ENCODE data around the gene CLIP1.

DNA sequence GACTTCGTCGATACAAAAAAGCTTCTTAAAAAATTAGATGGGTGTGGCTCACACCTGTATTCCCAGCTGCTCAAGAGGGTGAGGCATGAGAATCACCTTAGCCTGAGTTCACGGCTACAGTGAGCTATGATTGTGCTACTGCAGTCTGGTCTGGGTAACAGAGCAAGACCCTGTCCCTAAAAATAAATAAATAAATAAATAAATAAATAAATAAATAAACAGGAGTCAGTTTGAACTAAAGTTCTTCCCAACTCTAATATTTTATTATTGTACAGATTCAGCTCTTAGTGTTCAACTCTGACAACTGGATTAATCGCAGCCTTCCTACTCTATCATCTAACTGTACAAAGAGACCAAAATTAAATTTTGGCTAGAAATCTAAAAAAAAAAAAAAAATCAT is 12.7 kb upstream of the CLIP1 start:
- TF ChIP-seq POLR2AphosphoS5 (IDR thresholded peaks at IDR 0.05; ENCODE audit: low read depth) (no peak), GABPA (IDR thresholded peaks at IDR 0.05; ENCODE audit: low read depth) (no peak), SPI1 (IDR thresholded peaks at IDR 0.05; ENCODE audit: borderline replicate concordance, low read depth) (no peak)
- TF ChIP-seq, protein P1, sequence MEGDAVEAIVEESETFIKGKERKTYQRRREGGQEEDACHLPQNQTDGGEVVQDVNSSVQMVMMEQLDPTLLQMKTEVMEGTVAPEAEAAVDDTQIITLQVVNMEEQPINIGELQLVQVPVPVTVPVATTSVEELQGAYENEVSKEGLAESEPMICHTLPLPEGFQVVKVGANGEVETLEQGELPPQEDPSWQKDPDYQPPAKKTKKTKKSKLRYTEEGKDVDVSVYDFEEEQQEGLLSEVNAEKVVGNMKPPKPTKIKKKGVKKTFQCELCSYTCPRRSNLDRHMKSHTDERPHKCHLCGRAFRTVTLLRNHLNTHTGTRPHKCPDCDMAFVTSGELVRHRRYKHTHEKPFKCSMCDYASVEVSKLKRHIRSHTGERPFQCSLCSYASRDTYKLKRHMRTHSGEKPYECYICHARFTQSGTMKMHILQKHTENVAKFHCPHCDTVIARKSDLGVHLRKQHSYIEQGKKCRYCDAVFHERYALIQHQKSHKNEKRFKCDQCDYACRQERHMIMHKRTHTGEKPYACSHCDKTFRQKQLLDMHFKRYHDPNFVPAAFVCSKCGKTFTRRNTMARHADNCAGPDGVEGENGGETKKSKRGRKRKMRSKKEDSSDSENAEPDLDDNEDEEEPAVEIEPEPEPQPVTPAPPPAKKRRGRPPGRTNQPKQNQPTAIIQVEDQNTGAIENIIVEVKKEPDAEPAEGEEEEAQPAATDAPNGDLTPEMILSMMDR (IDR thresholded peaks at IDR 0.05; ENCODE audit: insufficient read depth, low read length), result no peak
